GM12878 (cell line): ENCODE data around the gene MANEAL. TPM values are rescaled to one million over a fixed set of nuclear protein-coding genes. Genes with fewer than 3 reads are reported as not detected.
A peak's percentile ranks its signal among the peaks of the same experiment; 100 is the strongest.

Experiments used
- ATAC-seq: fragments of 200-7000 bp; cut with Tn5 transposase; 3 replicates; pipeline ENCODE4 v1.9.1; 2020; ENCODE audit warnings: mild to moderate bottlenecking, moderate library complexity
- BruUV-seq: library from RNA; stranded (reverse); fragments of 400-500 nt; replicated peaks from 2 replicates; lab custom pipeline; 2021; lab: Mats Ljungman, UMichigan
- CTCF ChIA-PET: fragments of 300-600 bp; sonication (Branson Sonifier 250); formaldehyde crosslinking; extraction: SDS; loops from one replicate; lab custom pipeline; 2021; ENCODE audit warnings: inconsistent platforms; lab: Yijun Ruan, JAX
- POLR2A ChIA-PET: fragments of 350-600 bp; formaldehyde crosslinking; extraction: SDS; loops from one replicate; lab custom pipeline; 2021; ENCODE audit warnings: inconsistent platforms; lab: Charles Lee
- RAD21 ChIA-PET: fragments of 300-600 bp; sonication (Branson Sonifier 250); formaldehyde crosslinking; loops from one replicate; lab custom pipeline; 2023; ENCODE audit warnings: antibody characterized with exemption; ENCODE audit not compliant: unreplicated experiment; lab: Charles Lee
- SMC1A ChIA-PET: fragments of 300-600 bp; sonication (Branson Sonifier 250); formaldehyde crosslinking; loops from one replicate; lab custom pipeline; 2023; ENCODE audit not compliant: unreplicated experiment, uncharacterized antibody; lab: Charles Lee
- DNase-seq: peaks from one replicate; pipeline ENCODE4 v3.0.0-alpha.2; 2011; ENCODE audit warnings: low read depth, low spot score
- FAIRE-seq: peaks from 3 replicates; lab custom pipeline; 2011; peaks lifted over from hg19 to GRCh38; lab: Jason Lieb, UNC
- H2AFZ ChIP-seq: 2 replicates; pipeline ENCODE4 v1.6.0; 2011; ENCODE audit warnings: low read depth, low read length, control low read depth; ENCODE audit not compliant: control insufficient read depth
- H3K27ac ChIP-seq: 2 replicates; pipeline ENCODE4 v1.5.1; 2011; ENCODE audit warnings: control low read depth; ENCODE audit not compliant: control insufficient read depth, insufficient read depth
- H3K27me3 ChIP-seq, 2 experiments: replicated peaks in 1 of 2; 2 replicates each; pipeline versions ENCODE4 v1.6.0 to v1.6.1; 2011; ENCODE audit warnings: low read length in 1 of 2; ENCODE audit not compliant: control insufficient read depth in 2 of 2, insufficient read depth in 2 of 2
- H3K36me3 ChIP-seq, 2 experiments: 2 replicates each; pipeline ENCODE4 v1.5.1; 2011; ENCODE audit warnings: low read length in 1 of 2; ENCODE audit not compliant: control insufficient read depth in 2 of 2, insufficient read depth in 2 of 2
- H3K4me1 ChIP-seq: 2 replicates; pipeline ENCODE4 v1.6.1; 2011; ENCODE audit warnings: mild to moderate bottlenecking, low read length, moderate library complexity, mixed read lengths; ENCODE audit not compliant: control insufficient read depth, insufficient read depth
- H3K4me2 ChIP-seq: 2 replicates; pipeline ENCODE4 v1.6.0; 2011; ENCODE audit warnings: control low read depth; ENCODE audit not compliant: control insufficient read depth, insufficient read depth
- H3K4me3 ChIP-seq: fragments of 200-600 bp; sonication (generic); 2 replicates; pipeline ENCODE4 v1.5.1; 2016
- H3K79me2 ChIP-seq: 2 replicates; pipeline ENCODE4 v1.6.0; 2011; ENCODE audit warnings: low read length; ENCODE audit not compliant: control insufficient read depth, insufficient read depth
- H3K9ac ChIP-seq: 2 replicates; pipeline ENCODE4 v1.8.0; 2011; ENCODE audit warnings: low read length, control low read depth, mixed read lengths; ENCODE audit not compliant: control insufficient read depth, insufficient read depth
- H3K9me3 ChIP-seq: replicated peaks from 3 replicates; pipeline ENCODE4 v1.5.1; 2011; ENCODE audit warnings: mild to moderate bottlenecking, low read length; ENCODE audit not compliant: control insufficient read depth, insufficient read depth
- H4K20me1 ChIP-seq: 2 replicates; pipeline ENCODE4 v1.6.0; 2011; ENCODE audit not compliant: control insufficient read depth, insufficient read depth
- CEBPZ ChIP-seq: fragments of 150-350 bp; IDR thresholded peaks from 2 replicates; pipeline ENCODE4 v1.6.1; 2016; ENCODE audit warnings: low read depth, low read length
- CUX1 ChIP-seq: IDR thresholded peaks from 2 replicates; pipeline ENCODE4 v1.6.1; 2012; ENCODE audit warnings: improper control_type of control experiment, low read depth, low read length; ENCODE audit not compliant: insufficient replicate concordance
- FOXK2 ChIP-seq: fragments of 450-650 bp; IDR thresholded peaks from 2 replicates; pipeline ENCODE4 v1.6.1; 2017; ENCODE audit warnings: mild to moderate bottlenecking, moderate library complexity
- HDAC2 ChIP-seq: fragments of 200-600 bp; sonication (generic); IDR thresholded peaks from 2 replicates; pipeline ENCODE4 v1.6.1; 2017
- MXI1 ChIP-seq: fragments of 150-350 bp; IDR thresholded peaks from 2 replicates; pipeline ENCODE4 v1.6.1; 2011; ENCODE audit warnings: low read depth, mild to moderate bottlenecking, inconsistent platforms, low read length, improper control_type of control experiment
- WGBS: methylation state at CpG from one replicate; pipeline ENCODE4 v1.1.6; 2016; ENCODE audit warnings: low lambda C conversion rate; ENCODE audit not compliant: insufficient replicate concordance, insufficient coverage; ENCODE audit errors: missing lambda C conversion rate; 5-methylcytosine and 5-hydroxymethylcytosine counted together
- in situ Hi-C: fragments of 300-500 bp; cut with MboI; formaldehyde crosslinking; loops from 9 replicates; pipeline ENCODE4 v1.14.3; 2018; ENCODE audit warnings: mixed read lengths
- intact Hi-C: fragments of 100-400 bp; cut with micrococcal nuclease; formaldehyde crosslinking; loops from one replicate; pipeline ENCODE4 v1.14.2; 2022; ENCODE audit not compliant: unreplicated experiment
- polyA plus RNA-seq, 11 experiments: library from polyadenylated mRNA; depleted of rRNA in 4 of 11; unstranded in 6 of 11; stranded (reverse) in 5 of 11; fragments of >200 nt; fragmentation: Nextera tagmentation in 4 of 11; fragmentation: Illumina TruSeq in 1 of 11; extraction: Ambion mirVana in 4 of 11; extraction: Trizol in 1 of 11; gene quantifications; 1 replicate in 1 of 11; 2 replicates in 10 of 11; pipeline versions ENCODE4 v1.2.1 to v1.2.3, GENCODE V29; 2011 to 2016; ENCODE audit warnings: inconsistent platforms in 2 of 11, missing spikeins in 2 of 11, low read depth in 1 of 11
- total RNA-seq, 4 experiments: library from RNA; depleted of rRNA in 3 of 4; stranded (reverse); fragments of >200 nt in 3 of 4; fragmentation: Illumina TruSeq in 1 of 4; extraction: Trizol in 1 of 4; gene quantifications; 2 replicates each; pipeline versions ENCODE4 v1.2.1 to v1.2.3, GENCODE V29; 2013 to 2021
- TF ChIP-seq, protein P1 (sequence below): IDR thresholded peaks from 2 replicates; pipeline ENCODE4 v1.6.1; 2012; ENCODE audit warnings: low read depth, low read length, improper control_type of control experiment
- TF ChIP-seq, protein P2 (sequence below): fragments of 450-650 bp; IDR thresholded peaks from 2 replicates; pipeline ENCODE4 v1.6.1; 2016; ENCODE audit warnings: mild to moderate bottlenecking, moderate library complexity, borderline replicate concordance

The MANEAL gene
- total and polyA plus RNA-seq, 10 of the 15 experiments (the other 5 are each of a cell fraction or from before 2014, with no cell fraction given), result 0.83 to 11.1 (median 5.7) TPM

GRCh38 chr1:37765916-37766664, 27.6 kb upstream of the MANEAL start:
- in situ Hi-C loops, result no loop called here
- H3K27me3 ChIP-seq, result peaks cover 5 to 14% of the 10 kb centered on the region in 2 experiments; a peak in 3 of 4 replicates
- peak overlapping the region; percentile 18; the same call in 1 of the 2 replicates for H3K4me3 ChIP-seq
- H3K27ac ChIP-seq, result no peak overlapping the region
- POLR2A ChIA-PET, result interaction anchor here (1.2 kb wide), 1 partner anchor 89 kb away, joined by 4 read pairs; no protein-coding TSS in a partner anchor
- DNase-seq, result no peak
- no peaks in the 10 kb centered on the region for H4K20me1 ChIP-seq
- WGBS, result 13% methylated on average over 27 of the region's 27 CpGs
- peak; percentile 71 for ATAC-seq
- FAIRE-seq, result no peak
- RAD21 ChIA-PET, result interaction anchor here (1.0 to 1.8 kb wide), 2 partner anchors 73 to 84 kb away, joined by 3 to 4 read pairs; no protein-coding TSS in a partner anchor
- no TSS peak for BruUV-seq
- CTCF ChIA-PET, result interaction anchor here (0.6 to 1.7 kb wide), 6 partner anchors 10 to 163 kb away, joined by 3 to 6 read pairs (median 4); no protein-coding TSS in a partner anchor
- no peaks in the 10 kb centered on the region; the same call in 2 of the 3 replicates for H3K9me3 ChIP-seq
- H3K9ac ChIP-seq, result no peak overlapping the region
- H3K36me3 ChIP-seq, result no peaks in the 10 kb centered on the region
- no peaks in the 10 kb centered on the region for H3K4me1 ChIP-seq
- peak overlapping the region; percentile 21; the same call in 1 of the 2 replicates for H3K4me2 ChIP-seq
- intact Hi-C loops, result no loop called here
- SMC1A ChIA-PET, result no interaction called here
- H2AFZ ChIP-seq, result no peak overlapping the region
- H3K79me2 ChIP-seq, result no peaks in the 10 kb centered on the region
- no peak for TF ChIP-seq HDAC2
- TF ChIP-seq, protein P1, sequence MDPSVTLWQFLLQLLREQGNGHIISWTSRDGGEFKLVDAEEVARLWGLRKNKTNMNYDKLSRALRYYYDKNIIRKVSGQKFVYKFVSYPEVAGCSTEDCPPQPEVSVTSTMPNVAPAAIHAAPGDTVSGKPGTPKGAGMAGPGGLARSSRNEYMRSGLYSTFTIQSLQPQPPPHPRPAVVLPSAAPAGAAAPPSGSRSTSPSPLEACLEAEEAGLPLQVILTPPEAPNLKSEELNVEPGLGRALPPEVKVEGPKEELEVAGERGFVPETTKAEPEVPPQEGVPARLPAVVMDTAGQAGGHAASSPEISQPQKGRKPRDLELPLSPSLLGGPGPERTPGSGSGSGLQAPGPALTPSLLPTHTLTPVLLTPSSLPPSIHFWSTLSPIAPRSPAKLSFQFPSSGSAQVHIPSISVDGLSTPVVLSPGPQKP, result no peak
- no peak for TF ChIP-seq MXI1
- TF ChIP-seq, protein P2, sequence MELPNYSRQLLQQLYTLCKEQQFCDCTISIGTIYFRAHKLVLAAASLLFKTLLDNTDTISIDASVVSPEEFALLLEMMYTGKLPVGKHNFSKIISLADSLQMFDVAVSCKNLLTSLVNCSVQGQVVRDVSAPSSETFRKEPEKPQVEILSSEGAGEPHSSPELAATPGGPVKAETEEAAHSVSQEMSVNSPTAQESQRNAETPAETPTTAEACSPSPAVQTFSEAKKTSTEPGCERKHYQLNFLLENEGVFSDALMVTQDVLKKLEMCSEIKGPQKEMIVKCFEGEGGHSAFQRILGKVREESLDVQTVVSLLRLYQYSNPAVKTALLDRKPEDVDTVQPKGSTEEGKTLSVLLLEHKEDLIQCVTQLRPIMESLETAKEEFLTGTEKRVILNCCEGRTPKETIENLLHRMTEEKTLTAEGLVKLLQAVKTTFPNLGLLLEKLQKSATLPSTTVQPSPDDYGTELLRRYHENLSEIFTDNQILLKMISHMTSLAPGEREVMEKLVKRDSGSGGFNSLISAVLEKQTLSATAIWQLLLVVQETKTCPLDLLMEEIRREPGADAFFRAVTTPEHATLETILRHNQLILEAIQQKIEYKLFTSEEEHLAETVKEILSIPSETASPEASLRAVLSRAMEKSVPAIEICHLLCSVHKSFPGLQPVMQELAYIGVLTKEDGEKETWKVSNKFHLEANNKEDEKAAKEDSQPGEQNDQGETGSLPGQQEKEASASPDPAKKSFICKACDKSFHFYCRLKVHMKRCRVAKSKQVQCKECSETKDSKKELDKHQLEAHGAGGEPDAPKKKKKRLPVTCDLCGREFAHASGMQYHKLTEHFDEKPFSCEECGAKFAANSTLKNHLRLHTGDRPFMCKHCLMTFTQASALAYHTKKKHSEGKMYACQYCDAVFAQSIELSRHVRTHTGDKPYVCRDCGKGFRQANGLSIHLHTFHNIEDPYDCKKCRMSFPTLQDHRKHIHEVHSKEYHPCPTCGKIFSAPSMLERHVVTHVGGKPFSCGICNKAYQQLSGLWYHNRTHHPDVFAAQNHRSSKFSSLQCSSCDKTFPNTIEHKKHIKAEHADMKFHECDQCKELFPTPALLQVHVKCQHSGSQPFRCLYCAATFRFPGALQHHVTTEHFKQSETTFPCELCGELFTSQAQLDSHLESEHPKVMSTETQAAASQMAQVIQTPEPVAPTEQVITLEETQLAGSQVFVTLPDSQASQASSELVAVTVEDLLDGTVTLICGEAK, result no peak
- no peak for TF ChIP-seq CUX1
- TF ChIP-seq FOXK2, result peak; percentile 81
- no peak for TF ChIP-seq CEBPZ
